Measurements from ENCODE around the gene RIPOR2.

Gene RIPOR2

DNA sequence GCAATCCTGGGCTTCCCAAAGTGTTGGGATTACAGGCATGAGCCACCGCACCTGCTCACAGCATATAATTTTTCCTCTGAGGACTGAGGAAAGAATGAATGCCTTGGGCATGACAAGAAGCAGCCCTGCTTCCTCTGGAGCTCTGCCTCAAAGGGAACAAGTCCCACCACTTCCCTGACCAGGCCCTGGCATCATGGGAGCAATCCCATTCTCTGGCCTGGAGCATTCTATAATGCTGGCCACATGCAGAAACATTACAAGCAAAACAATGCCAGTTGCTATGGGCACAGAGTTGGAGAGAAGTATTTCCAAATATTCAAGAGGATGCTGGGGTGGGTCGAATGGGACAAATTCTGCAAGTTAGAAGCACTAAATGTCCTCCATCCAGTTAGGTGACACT lies 95.6 kb downstream of the RIPOR2 start:
- TF ChIP-seq, protein P1, sequence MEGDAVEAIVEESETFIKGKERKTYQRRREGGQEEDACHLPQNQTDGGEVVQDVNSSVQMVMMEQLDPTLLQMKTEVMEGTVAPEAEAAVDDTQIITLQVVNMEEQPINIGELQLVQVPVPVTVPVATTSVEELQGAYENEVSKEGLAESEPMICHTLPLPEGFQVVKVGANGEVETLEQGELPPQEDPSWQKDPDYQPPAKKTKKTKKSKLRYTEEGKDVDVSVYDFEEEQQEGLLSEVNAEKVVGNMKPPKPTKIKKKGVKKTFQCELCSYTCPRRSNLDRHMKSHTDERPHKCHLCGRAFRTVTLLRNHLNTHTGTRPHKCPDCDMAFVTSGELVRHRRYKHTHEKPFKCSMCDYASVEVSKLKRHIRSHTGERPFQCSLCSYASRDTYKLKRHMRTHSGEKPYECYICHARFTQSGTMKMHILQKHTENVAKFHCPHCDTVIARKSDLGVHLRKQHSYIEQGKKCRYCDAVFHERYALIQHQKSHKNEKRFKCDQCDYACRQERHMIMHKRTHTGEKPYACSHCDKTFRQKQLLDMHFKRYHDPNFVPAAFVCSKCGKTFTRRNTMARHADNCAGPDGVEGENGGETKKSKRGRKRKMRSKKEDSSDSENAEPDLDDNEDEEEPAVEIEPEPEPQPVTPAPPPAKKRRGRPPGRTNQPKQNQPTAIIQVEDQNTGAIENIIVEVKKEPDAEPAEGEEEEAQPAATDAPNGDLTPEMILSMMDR (IDR thresholded peaks at IDR 0.05; ENCODE audit: insufficient read depth, low read depth, low read length, missing control alignments) = no peak
- DNase-seq (ENCODE audit: low read depth) = no peak
- no peak overlapping the region for H3K4me3 ChIP-seq (ENCODE audit: low read length)

DNA sequence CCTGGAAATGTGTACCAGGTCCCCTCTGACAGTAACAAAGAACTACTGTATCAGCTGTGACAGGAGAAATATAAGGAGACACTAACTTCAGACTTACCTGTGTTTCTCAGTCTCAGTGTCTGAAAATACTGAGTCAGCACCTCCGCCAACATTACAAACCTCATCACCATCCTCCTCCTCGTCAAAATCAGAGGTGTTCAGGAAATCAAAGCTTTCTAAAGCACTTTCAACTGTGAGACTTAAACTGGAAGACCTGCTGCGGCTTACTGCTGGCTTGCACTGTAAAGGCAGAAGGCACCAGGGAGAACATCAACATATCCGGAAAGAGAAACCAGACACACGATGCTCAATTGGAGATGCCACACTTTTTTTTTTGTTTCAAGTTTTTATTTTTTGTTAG lies 96.8 kb downstream of the RIPOR2 start:
- TF ChIP-seq, protein P1 (IDR thresholded peaks at IDR 0.05; ENCODE audit: insufficient read depth, low read depth, low read length, missing control alignments) = no peak
- no peak for DNase-seq (ENCODE audit: low read depth)
- H3K4me3 ChIP-seq (ENCODE audit: low read length) = no peak overlapping the region

DNA sequence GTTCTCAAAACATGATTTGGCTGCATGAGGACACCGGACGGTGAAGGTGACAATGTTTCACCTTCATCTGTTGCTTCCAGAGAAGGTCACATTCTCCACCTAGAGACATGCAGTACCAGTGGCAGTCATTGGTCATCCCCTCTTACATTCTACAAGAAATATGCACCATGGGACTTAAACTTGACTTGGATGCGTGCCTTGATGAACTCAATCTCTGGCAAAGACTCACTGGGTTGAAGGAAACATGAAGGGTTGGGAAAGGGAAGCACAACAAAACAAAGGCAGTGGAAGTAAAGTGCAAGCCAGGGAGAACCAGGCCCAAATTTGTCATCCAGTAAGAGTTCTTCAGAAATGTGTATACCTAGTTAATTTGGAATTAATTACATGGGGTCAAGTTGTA lies 97.7 kb downstream of the RIPOR2 start:
- H3K4me3 ChIP-seq (ENCODE audit: low read length) = no peak overlapping the region
- DNase-seq (ENCODE audit: low read depth) = no peak
- TF ChIP-seq, protein P1 (IDR thresholded peaks at IDR 0.05; ENCODE audit: insufficient read depth, low read depth, low read length, missing control alignments) = no peak

DNA sequence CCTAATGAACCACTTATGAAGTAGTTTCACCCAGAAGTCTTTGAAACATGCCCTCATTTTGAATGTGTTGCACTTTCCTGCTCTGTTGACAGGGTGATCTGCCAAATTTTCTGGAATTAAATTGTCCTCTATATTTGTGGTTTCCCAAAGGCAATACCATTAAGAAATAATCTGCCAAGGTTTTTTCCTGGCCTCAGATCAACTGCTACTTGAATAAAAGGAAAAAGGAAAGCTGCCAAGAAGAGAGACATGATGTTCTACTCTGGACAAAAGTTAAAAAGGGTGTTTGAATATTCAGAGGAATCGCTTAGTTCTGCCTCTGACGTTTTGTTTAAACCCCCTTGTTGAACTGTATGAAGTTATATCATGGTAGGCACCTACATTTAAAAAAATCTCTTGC lies 99.7 kb downstream of the RIPOR2 start:
- TF ChIP-seq, protein P1 (IDR thresholded peaks at IDR 0.05; ENCODE audit: insufficient read depth, low read depth, low read length, missing control alignments) = no peak
- H3K4me3 ChIP-seq (ENCODE audit: low read length) = no peak overlapping the region
- no peak for DNase-seq (ENCODE audit: low read depth)

DNA sequence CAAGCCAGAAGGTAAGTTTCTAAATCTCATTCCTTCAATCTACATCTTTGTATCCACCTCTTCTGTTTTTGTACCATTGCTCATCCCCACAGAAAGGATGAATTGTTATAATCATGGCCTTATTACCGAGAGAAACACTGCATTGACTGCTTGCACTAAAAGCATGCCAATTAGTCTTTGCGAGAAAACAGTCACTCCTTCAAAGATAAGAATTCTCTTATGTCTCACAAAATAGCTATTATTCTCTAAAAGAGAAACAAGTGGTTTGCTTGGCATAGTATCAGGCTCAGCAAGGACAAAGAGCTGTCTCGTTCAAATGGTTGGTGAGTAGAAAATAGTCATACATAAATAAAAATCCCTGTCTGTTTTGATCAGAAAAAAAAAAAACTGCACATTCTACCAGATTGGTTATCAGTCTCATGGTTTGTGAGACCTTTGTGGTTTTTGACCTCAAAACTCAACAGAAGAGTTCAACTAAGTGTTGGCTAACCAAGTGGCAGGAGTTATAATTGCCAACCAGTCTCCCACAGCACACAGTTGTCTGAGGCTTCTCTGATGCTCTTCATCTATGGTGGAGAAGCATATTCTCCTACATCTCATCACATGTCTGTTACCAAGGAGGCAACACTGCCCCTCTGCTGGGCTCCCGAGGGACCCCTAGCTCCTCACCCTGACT lies 101.9 kb downstream of the RIPOR2 start:
- TF ChIP-seq, protein P1 (IDR thresholded peaks at IDR 0.05; ENCODE audit: insufficient read depth, low read depth, low read length, missing control alignments) = no peak

DNA sequence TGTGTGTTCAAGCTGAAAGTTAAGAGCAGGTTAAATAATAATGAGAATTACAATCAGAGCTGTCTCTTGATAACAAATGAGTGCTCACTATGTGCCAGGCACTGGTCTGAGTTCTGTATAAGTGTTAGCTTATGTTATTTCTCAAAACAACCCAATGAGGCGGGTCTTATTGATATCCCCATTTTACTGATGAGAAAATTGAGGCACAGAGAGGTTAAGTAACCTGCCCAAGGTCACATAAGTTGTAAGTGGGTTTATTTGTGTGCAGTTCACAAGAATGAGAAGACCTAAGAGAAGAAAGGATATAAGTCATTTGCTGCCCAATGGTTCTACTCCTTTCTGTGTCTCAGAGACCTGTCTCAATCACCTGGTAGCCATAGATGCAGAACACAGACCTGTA lies 103.0 kb downstream of the RIPOR2 start:
- no peak for DNase-seq (ENCODE audit: low read depth)
- TF ChIP-seq, protein P1 (IDR thresholded peaks at IDR 0.05; ENCODE audit: insufficient read depth, low read depth, low read length, missing control alignments) = no peak
- no peak overlapping the region for H3K4me3 ChIP-seq (ENCODE audit: low read length)

More for the DNA sequence above, 101.9 kb downstream of the RIPOR2 start:
- H3K4me3 ChIP-seq (ENCODE audit: low read length) = no peak overlapping the region
- DNase-seq (ENCODE audit: low read depth) = no peak
